ENCODE results near the gene SLC25A13.

Gene SLC25A13

GRCh38 chr7:96322847-96323461, 1.1 kb upstream of the SLC25A13 start:
- in situ Hi-C loops (cut with MboI; ENCODE audit: low sequenced_read_pairs): no loop called here

DNA sequence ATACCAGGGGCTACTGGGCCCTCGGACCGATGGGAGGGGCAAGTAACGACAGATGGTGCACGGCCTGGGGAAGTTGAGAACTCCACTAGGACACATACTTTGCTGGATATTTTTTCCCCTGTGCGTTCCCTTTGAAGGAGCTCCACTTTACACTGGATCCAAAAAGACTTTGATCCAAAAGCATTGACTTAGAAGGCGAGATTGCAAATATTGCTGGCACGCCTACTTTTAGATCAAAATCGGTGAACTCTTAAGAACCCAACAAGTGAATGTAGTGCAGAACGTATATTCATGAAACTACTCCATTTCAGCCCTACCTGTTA, 436 bp upstream of the SLC25A13 start:
- in situ Hi-C loops (cut with MboI; ENCODE audit: low sequenced_read_pairs): no loop called here

- in situ Hi-C loops (cut with MboI; ENCODE audit: low sequenced_read_pairs): no loop called here
Measured at GRCh38 chr7:96321031-96321657, 754 bp downstream of the SLC25A13 start.

GRCh38 chr7:96320442-96320841, 1.5 kb downstream of the SLC25A13 start:
- in situ Hi-C loops (cut with MboI; ENCODE audit: low sequenced_read_pairs): no loop called here

- in situ Hi-C loops (cut with MboI; ENCODE audit: low sequenced_read_pairs): no loop called here
Measured at GRCh38 chr7:96319439-96319838, 2.5 kb downstream of the SLC25A13 start.

- in situ Hi-C loops (cut with MboI; ENCODE audit: low sequenced_read_pairs): no loop called here
Measured at GRCh38 chr7:96316949-96317348, 4.9 kb downstream of the SLC25A13 start.

GRCh38 chr7:96315125-96315512, 6.8 kb downstream of the SLC25A13 start:
- in situ Hi-C loops (cut with MboI; ENCODE audit: low sequenced_read_pairs): no loop called here

DNA sequence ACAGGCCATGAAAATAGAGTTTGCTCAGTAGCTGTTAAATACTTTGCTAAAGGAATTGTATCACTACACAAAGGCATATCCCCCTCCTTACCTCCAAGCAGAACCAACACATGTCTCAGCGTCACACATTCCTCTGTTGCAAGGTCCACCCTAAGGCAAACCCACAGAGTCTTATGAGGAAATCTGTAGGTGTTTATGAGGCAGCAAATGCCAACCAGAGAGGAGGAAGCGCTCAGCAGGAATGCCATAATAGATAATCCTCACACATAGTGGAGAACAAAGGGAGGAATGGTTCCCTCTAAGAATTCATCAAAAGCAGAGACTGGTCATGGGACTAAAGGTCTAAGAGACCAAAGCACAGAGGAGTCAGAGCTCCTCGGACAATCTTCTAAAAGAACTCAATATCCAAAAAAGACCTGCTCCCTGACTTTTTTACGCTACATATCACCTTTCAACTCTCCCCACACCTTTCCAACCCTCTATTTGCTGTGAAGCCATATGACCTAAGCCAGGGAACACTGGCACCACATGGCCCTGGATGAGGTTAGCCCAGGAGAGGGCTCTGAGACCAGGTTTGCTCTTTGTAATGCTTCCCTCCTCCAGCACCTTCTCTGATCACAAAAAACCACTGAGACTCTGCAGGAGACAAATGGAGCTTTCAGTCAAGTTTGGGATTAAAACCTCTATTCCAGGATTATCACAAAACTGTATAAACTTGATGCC, 7.3 kb downstream of the SLC25A13 start:
- in situ Hi-C loops (cut with MboI; ENCODE audit: low sequenced_read_pairs): no loop called here

- in situ Hi-C loops (cut with MboI; ENCODE audit: low sequenced_read_pairs): no loop called here
Measured at GRCh38 chr7:96313940-96314339, 8.0 kb downstream of the SLC25A13 start.

DNA sequence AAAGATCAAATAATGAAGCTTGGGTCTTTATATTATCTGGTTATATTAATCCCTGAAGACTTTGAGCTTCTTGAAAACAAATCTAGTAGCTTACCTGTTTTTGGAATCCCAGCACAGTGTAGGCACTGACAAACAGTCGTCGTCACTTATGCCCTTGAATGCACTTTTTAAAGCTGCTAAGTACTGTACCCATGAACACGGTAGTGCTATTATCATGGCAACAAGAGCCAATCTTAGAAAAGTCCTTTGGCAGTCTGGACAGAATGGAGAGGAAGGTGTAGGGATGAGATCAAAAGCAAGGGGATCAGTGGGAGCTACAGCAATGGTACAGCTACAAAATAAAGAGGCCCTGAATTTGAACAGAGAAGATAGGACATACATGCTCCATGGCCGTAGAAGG, 9.4 kb downstream of the SLC25A13 start:
- in situ Hi-C loops (cut with MboI; ENCODE audit: low sequenced_read_pairs): no loop called here

DNA sequence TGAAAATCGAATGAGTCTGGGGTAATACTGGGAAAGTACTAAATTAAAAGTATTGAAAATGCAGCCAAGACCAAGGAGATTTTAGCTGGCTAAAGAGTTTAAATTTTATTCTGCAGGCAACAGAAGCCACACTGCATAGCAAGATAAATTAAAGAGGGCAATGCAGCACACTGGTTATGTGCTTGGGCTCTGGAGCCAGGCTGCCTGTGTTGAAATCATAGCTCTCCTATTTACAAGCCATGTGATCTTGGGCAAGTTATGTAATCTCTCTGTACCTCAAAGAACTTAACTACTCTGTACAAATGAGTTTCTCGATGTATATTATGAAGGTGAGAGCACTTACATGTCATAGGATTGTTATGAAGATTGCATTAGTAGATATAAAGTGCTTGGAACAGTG, 9.9 kb downstream of the SLC25A13 start:
- in situ Hi-C loops (cut with MboI; ENCODE audit: low sequenced_read_pairs): no loop called here

- in situ Hi-C loops (cut with MboI; ENCODE audit: low sequenced_read_pairs): no loop called here
Measured at GRCh38 chr7:96310110-96310509, 11.8 kb downstream of the SLC25A13 start.

DNA sequence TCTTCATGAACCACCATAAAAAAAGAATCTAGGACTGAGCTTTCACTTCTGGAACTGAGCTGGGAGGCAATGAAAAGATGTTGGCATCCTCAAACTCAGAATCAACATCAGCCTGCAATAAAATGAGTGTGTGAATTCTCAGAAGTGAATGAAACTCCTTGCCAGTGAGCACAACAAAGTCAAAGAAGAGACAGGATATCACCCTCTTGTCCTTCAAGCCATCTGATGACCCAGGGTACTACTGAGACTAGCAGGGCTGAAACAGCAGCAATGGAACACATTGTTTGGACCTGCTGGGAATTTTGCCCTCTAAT, 13.0 kb downstream of the SLC25A13 start:
- in situ Hi-C loops (cut with MboI; ENCODE audit: low sequenced_read_pairs): no loop called here

- in situ Hi-C loops (cut with MboI; ENCODE audit: low sequenced_read_pairs): no loop called here
Measured at GRCh38 chr7:96308253-96308949, 13.5 kb downstream of the SLC25A13 start.

- in situ Hi-C loops (cut with MboI; ENCODE audit: low sequenced_read_pairs): no loop called here
Measured at GRCh38 chr7:96306385-96307125, 15.3 kb downstream of the SLC25A13 start.

- in situ Hi-C loops (cut with MboI; ENCODE audit: low sequenced_read_pairs): no loop called here
Measured at GRCh38 chr7:96305915-96306314, 16.0 kb downstream of the SLC25A13 start.

DNA sequence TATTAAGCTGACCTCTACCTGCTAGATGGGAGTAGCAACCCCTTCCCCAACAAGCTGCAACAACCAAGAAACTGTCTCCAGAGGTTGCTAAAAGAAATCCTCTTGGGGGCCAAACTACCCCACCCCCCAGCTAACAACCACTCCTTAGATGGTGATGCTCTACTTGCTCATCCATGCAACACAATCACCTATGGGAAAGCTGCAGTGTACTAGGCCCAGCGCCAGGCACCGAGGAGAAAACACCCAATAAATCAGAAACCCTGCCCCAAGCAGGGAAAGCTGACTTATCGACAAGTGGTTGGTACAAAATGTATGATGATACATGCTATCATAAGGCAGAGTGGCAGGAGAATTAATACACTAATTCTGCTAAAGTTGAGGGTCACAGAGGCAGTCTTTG, 17.3 kb downstream of the SLC25A13 start:
- in situ Hi-C loops (cut with MboI; ENCODE audit: low sequenced_read_pairs): no loop called here

- in situ Hi-C loops (cut with MboI; ENCODE audit: low sequenced_read_pairs): no loop called here
Measured at GRCh38 chr7:96303686-96304443, 18.0 kb downstream of the SLC25A13 start.

DNA sequence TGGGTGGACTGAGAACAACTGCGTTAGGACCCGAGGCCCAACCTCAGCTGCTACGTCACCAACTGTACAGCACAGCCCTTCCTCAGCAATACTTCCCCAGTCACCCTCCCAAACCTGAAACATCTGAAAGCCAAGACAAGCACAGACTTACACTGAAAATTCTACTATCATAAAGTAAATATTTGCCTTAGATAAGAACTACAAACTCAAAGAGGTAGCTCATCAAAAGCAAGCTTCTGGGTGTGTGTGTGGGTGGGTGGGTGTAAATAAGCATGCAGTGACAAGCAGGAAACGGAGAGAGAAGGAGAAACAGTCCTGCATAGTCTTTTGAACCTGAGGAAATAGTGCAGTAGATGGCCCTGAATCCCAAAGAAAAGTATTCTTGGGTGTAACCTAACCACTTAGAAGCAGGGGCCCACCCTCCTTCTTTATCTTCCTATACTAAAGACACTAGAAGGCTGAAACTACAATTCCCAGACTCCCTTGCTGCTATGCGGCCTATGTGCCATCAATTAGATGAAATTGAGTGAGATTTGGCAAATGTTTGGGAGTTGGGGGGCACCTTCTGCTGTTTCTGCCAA, 18.7 kb downstream of the SLC25A13 start:
- in situ Hi-C loops (cut with MboI; ENCODE audit: low sequenced_read_pairs): no loop called here

DNA sequence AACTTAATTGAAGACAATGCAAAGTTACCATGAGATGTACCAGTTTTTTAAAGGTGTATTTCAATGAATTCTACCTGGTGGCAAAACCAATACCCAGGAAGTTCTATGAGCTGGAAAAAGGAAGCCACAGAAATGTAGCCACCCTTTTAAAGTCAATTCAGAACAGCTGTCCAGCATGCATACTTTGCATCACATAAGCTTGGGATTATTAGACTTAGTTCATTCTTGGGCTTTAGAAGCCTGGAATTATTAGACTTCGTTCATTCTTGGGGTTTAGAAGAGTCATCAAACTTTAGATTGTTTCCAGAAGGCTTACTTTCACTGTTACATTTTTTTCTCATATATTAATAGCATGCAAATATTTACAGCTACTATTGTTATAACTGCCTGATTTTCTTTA, 20.9 kb downstream of the SLC25A13 start:
- in situ Hi-C loops (cut with MboI; ENCODE audit: low sequenced_read_pairs): no loop called here

Data from HL-60/S4 (cell line).